HepG2 (cell line): Measurements from ENCODE around the gene POLR3H. TPM values are rescaled to one million over a fixed set of nuclear protein-coding genes. Genes with fewer than 3 reads are reported as not detected.

Experiments used
- BCL6 ChIP-seq: IDR thresholded peaks from 2 replicates; pipeline ENCODE4 v1.6.1; 2016; ENCODE audit warnings: missing genetic modification reagents, missing compliant biosample characterization
- GABPB1 ChIP-seq: IDR thresholded peaks from 2 replicates; pipeline ENCODE4 v1.6.1; 2016; ENCODE audit warnings: mild to moderate bottlenecking, missing genetic modification reagents, moderate library complexity, missing compliant biosample characterization
- GLI4 ChIP-seq: sonication (generic); formaldehyde crosslinking; IDR thresholded peaks from 2 replicates; pipeline ENCODE4 v1.5.1; 2020; ENCODE audit warnings: missing genetic modification reagents, mild to moderate bottlenecking, moderate library complexity, borderline replicate concordance
- HMG20B ChIP-seq: conservative IDR thresholded peaks from 2 replicates; pipeline ENCODE4 v1.6.1; 2016; ENCODE audit warnings: missing genetic modification reagents, missing compliant biosample characterization
- KDM4B ChIP-seq: sonication (generic); formaldehyde crosslinking; IDR thresholded peaks from 2 replicates; pipeline ENCODE4 v1.4.0; 2020; ENCODE audit warnings: missing genetic modification reagents
- MAFF ChIP-seq: IDR thresholded peaks from 2 replicates; pipeline ENCODE4 v1.6.1; 2011; ENCODE audit warnings: low read depth, low read length, improper control_type of control experiment
- NPAS2 ChIP-seq: sonication (generic); formaldehyde crosslinking; IDR thresholded peaks from 2 replicates; pipeline ENCODE4 v1.8.0; 2022; ENCODE audit warnings: mild to moderate bottlenecking, missing genetic modification reagents, borderline replicate concordance
- ONECUT2 ChIP-seq: sonication (generic); formaldehyde crosslinking; IDR thresholded peaks from 2 replicates; pipeline ENCODE4 v1.4.0; 2020; ENCODE audit warnings: missing genetic modification reagents
- SKI ChIP-seq: fragments of 450-650 bp; IDR thresholded peaks from one replicate; pipeline ENCODE4 v1.6.1; 2018; ENCODE audit warnings: mild to moderate bottlenecking; ENCODE audit not compliant: partially characterized antibody
- SMAD9 ChIP-seq: sonication (generic); formaldehyde crosslinking; IDR thresholded peaks from 2 replicates; pipeline ENCODE4 v1.5.1; 2020; ENCODE audit warnings: mild to moderate bottlenecking, missing genetic modification reagents
- SRF ChIP-seq: IDR thresholded peaks from 2 replicates; pipeline ENCODE4 v1.6.1; 2011; ENCODE audit warnings: mild to moderate bottlenecking, low read depth, low read length, moderate library complexity
- SRSF4 ChIP-seq: fragments of 200-400 bp; formaldehyde crosslinking; IDR thresholded peaks from one replicate; pipeline ENCODE4 v1.6.1; 2018; ENCODE audit warnings: mild to moderate bottlenecking, low read depth, low read length, moderate library complexity; ENCODE audit not compliant: poor library complexity, severe bottlenecking
- STAG1 ChIP-seq: sonication (generic); formaldehyde crosslinking; IDR thresholded peaks from 2 replicates; pipeline ENCODE4 v1.4.0; 2020; ENCODE audit warnings: missing genetic modification reagents
- TEAD3 ChIP-seq: optimal IDR thresholded peaks from 2 replicates; pipeline ENCODE3; 2016; ENCODE audit warnings: borderline replicate concordance
- U2AF2 ChIP-seq: fragments of 200-400 bp; formaldehyde crosslinking; IDR thresholded peaks from 2 replicates; pipeline ENCODE4 v1.6.1; 2017; ENCODE audit warnings: low read depth, mild to moderate bottlenecking, low read length
- ZBTB7B ChIP-seq: sonication (generic); formaldehyde crosslinking; IDR thresholded peaks from 2 replicates; pipeline ENCODE4 v1.4.0; 2020; ENCODE audit warnings: missing genetic modification reagents
- ZIK1 ChIP-seq: sonication (generic); formaldehyde crosslinking; IDR thresholded peaks from 2 replicates; pipeline ENCODE4 v1.5.0; 2020; ENCODE audit warnings: mild to moderate bottlenecking, low read depth, missing genetic modification reagents, borderline replicate concordance
- ZNF235 ChIP-seq: sonication (generic); formaldehyde crosslinking; IDR thresholded peaks from 2 replicates; pipeline ENCODE4 v1.8.1; 2023; ENCODE audit warnings: mild to moderate bottlenecking, missing genetic modification reagents, borderline replicate concordance
- ZNF263 ChIP-seq: sonication (generic); formaldehyde crosslinking; IDR thresholded peaks from 2 replicates; pipeline ENCODE4 v1.4.0; 2020; ENCODE audit warnings: missing genetic modification reagents
- ZNF605 ChIP-seq: sonication (generic); formaldehyde crosslinking; IDR thresholded peaks from 2 replicates; pipeline ENCODE4 v1.8.0; 2022; ENCODE audit warnings: mild to moderate bottlenecking, missing genetic modification reagents
- ZNF619 ChIP-seq: sonication (generic); formaldehyde crosslinking; IDR thresholded peaks from 2 replicates; pipeline ENCODE4 v1.4.0; 2020; ENCODE audit warnings: mild to moderate bottlenecking, missing genetic modification reagents
- ZNF775 ChIP-seq: sonication (generic); formaldehyde crosslinking; IDR thresholded peaks from 2 replicates; pipeline ENCODE4 v1.4.0; 2020; ENCODE audit warnings: missing genetic modification reagents, mild to moderate bottlenecking, moderate library complexity, borderline replicate concordance
- polyA plus RNA-seq, 8 experiments: library from polyadenylated mRNA; depleted of rRNA in 3 of 8; stranded (reverse) in 7 of 8; unstranded in 1 of 8; fragments of >200 nt; fragmentation: Illumina TruSeq in 4 of 8; extraction: Trizol in 4 of 8; gene quantifications; 2 replicates each; pipeline versions ENCODE4 v1.2.1 to v1.2.3, GENCODE V29; 2011 to 2016; ENCODE audit warnings: low read depth in 4 of 8, missing spikeins in 1 of 8, mixed read lengths in 1 of 8; ENCODE audit not compliant: insufficient read depth in 1 of 8
- total RNA-seq, 5 experiments: library from RNA; depleted of rRNA; stranded (reverse); fragments of >200 nt; fragmentation: Illumina TruSeq; extraction: Trizol; gene quantifications; 2 replicates each; pipeline ENCODE4 v1.2.3, GENCODE V29; 2016; ENCODE audit warnings: low read depth in 1 of 5
- TF ChIP-seq, protein P1 (sequence below): sonication (generic); formaldehyde crosslinking; IDR thresholded peaks from 2 replicates; pipeline ENCODE4 v1.4.0; 2020; ENCODE audit warnings: missing genetic modification reagents
- TF ChIP-seq, protein P2 (sequence below): IDR thresholded peaks from 2 replicates; pipeline ENCODE4 v1.6.1; 2018; ENCODE audit warnings: missing genetic modification reagents
- TF ChIP-seq, protein P3 (sequence below): sonication (generic); formaldehyde crosslinking; IDR thresholded peaks from 2 replicates; pipeline ENCODE4 v1.8.0; 2022; ENCODE audit warnings: missing genetic modification reagents, mild to moderate bottlenecking, borderline replicate concordance
- TF ChIP-seq, protein P4 (sequence below): sonication (generic); formaldehyde crosslinking; IDR thresholded peaks from 2 replicates; pipeline ENCODE4 v1.5.1; 2020; ENCODE audit warnings: missing genetic modification reagents, mild to moderate bottlenecking, borderline replicate concordance

POLR3H gene
- total and polyA plus RNA-seq, 2 of the 13 experiments (the other 11 are each of a cell fraction or from before 2014, with no cell fraction given): 10.3 to 28.6 TPM

DNA sequence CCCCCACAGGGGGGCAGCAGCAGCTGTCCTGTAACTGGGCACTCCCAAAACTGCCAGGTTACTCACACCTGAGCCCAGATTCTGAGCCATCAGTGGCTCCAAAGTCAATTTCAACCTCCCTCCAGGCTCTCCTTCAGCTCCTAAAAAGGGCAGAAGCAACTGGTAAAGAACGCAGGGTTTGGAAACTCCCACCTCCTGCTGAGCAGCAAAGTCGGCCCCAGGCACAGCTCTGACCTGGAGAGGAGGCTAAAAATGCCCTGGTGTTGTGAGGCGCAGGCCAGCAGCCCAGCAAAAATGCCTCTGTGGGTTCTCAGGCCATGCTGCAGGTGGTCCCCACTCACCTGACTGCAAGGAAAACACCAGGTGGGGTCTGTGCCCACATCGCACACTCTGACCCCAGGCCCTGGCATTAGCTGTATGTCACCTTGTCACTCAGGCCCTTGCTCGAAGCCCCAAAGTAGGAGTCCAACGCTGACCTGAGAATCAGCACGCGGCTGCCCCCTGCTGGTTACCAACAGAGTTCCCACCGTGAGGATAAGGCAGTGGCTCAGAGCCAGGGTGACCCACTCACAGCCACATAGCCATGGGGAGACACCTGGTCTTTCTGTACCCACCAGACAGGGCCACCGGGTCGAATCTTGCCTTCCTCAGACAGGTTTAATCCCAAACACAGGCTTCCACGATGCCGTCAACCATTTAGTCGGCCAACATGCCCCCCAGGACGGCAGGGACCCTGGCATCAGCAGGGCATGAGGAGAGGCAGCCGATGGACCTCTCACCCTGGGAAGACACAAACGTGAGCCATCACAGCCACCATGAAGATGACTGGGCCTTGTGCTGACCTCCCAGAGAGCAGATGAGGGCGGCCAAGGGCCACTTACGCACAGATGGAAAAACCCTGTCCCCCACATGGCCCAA is 11.1 kb downstream of the POLR3H start (continued):
- no peak for TF ChIP-seq BCL6
- TF ChIP-seq ZBTB7B (CRISPR knock-in tag): no peak
- no peak for TF ChIP-seq MAFF
- TF ChIP-seq NPAS2 (CRISPR knock-in tag): no peak
- peak; percentile 24 for TF ChIP-seq TEAD3 (CRISPR knock-in tag)
- no peak for TF ChIP-seq GLI4 (CRISPR knock-in tag)
- TF ChIP-seq KDM4B (CRISPR knock-in tag): 0 out of 2 replicates have a peak, but pooled peaks have one; percentile 21
- TF ChIP-seq, protein P1, sequence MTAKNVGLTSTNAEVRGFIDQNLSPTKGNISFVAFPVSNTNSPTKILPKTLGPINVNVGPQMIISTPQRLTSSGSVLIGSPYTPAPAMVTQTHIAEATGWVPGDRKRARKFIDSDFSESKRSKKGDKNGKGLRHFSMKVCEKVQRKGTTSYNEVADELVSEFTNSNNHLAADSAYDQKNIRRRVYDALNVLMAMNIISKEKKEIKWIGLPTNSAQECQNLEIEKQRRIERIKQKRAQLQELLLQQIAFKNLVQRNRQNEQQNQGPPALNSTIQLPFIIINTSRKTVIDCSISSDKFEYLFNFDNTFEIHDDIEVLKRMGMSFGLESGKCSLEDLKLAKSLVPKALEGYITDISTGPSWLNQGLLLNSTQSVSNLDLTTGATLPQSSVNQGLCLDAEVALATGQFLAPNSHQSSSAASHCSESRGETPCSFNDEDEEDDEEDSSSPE: no peak
- no peak for TF ChIP-seq GABPB1 (CRISPR knock-in tag)
- no peak for TF ChIP-seq ZNF619
- TF ChIP-seq U2AF2: no peak
- no peak for TF ChIP-seq SKI
- no peak for TF ChIP-seq SRF
- peak; percentile 74 for TF ChIP-seq STAG1 (CRISPR knock-in tag)
- peak; percentile 13; the same call in 1 of the 2 replicates for TF ChIP-seq ZNF263 (CRISPR knock-in tag)
- TF ChIP-seq, protein P2, sequence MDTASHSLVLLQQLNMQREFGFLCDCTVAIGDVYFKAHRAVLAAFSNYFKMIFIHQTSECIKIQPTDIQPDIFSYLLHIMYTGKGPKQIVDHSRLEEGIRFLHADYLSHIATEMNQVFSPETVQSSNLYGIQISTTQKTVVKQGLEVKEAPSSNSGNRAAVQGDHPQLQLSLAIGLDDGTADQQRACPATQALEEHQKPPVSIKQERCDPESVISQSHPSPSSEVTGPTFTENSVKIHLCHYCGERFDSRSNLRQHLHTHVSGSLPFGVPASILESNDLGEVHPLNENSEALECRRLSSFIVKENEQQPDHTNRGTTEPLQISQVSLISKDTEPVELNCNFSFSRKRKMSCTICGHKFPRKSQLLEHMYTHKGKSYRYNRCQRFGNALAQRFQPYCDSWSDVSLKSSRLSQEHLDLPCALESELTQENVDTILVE (CRISPR knock-in tag): no peak
- no peak for TF ChIP-seq ZNF775
- TF ChIP-seq SMAD9: no peak
- TF ChIP-seq ZNF235 (CRISPR knock-in tag): no peak
- TF ChIP-seq ONECUT2 (CRISPR knock-in tag): no peak
- peak; percentile 35; the same call in 1 of the 2 replicates for TF ChIP-seq ZNF605 (CRISPR knock-in tag)
- TF ChIP-seq SRSF4: no peak
- TF ChIP-seq ZIK1 (CRISPR knock-in tag): no peak
- TF ChIP-seq HMG20B (CRISPR knock-in tag): no peak
- TF ChIP-seq, protein P3, sequence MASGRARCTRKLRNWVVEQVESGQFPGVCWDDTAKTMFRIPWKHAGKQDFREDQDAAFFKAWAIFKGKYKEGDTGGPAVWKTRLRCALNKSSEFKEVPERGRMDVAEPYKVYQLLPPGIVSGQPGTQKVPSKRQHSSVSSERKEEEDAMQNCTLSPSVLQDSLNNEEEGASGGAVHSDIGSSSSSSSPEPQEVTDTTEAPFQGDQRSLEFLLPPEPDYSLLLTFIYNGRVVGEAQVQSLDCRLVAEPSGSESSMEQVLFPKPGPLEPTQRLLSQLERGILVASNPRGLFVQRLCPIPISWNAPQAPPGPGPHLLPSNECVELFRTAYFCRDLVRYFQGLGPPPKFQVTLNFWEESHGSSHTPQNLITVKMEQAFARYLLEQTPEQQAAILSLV (CRISPR knock-in tag): no peak
- TF ChIP-seq, protein P4, sequence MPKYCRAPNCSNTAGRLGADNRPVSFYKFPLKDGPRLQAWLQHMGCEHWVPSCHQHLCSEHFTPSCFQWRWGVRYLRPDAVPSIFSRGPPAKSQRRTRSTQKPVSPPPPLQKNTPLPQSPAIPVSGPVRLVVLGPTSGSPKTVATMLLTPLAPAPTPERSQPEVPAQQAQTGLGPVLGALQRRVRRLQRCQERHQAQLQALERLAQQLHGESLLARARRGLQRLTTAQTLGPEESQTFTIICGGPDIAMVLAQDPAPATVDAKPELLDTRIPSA: no peak
